Measurements from ENCODE around the gene GJC3.
"Not testable (repeated sequence)": the region's sequence is repeated elsewhere in the genome, so short reads cannot be mapped to it uniquely, and the experiment has no call there.

Gene GJC3

DNA sequence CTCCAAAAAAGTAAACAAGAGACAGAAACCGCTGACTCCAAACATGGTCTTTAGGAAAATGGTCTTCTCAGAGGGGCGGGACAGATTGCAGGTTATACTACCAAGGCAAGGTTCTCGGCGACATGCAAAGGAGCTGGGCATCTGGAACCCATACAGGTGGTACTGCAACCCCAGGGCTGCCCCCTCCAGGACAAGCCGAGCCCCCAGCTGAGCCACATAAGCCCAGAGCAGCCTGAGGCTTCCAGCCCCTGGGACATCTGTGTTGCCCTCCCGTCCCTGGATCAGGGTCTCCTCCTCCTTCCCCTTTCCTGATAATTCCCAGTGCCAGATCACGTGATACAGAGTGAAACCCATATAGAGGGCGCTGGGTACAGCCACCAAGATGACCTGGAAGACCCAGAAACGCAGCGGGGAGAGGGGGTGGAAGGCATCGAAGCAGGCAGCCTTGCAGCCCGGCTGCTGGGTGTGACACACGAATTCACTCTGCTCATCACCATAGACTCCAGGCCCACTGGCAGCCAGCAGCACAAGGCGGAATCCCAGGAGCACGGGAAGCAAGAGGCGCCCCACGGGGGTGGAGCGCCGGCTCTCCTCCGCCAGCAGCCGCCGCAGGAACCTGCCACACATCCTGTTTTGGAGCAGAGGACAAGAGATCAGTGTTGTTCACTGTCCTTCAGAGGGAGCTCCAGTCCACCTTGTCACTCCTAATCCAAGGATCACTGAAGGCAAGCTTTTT is at the start of gene GJC3:
TSS of gene GJC3 (minus strand) at position 627 of the 736 bp plus-strand sequence. CDS start at position 627, 0 bp downstream.
- FAIRE-seq, result no peak

DNA sequence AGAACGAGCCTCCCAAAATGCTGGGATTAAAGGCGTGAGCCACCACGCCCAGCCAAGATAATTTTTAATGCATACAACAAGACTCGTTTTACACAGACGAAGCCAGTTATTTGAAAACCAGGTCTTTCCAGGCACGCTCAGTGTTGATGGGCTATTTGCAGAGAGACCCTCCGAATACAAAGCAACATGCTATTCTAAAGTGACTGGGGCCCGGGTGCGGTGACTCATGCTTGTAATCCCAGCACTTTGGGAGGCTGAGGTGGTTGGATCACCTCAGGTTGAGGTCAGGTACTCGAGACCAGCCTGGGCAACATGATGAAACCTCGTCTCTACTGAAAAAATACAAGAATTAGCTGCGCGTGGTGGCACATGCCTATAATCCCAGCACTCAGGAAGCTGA is 47.2 kb upstream of the GJC3 start:
- no peak for FAIRE-seq

- no peak for FAIRE-seq
Observed at GRCh38 chr7:99975782-99976521, 46.5 kb upstream of the GJC3 start, which contains the start of gene AZGP1. TSS of gene AZGP1 (minus strand) at chr7:99976031. CDS start at chr7:99976020, 11 bp downstream.

GRCh38 chr7:99974681-99975080 is 45.3 kb upstream of the GJC3 start:
- FAIRE-seq, result no peak

DNA sequence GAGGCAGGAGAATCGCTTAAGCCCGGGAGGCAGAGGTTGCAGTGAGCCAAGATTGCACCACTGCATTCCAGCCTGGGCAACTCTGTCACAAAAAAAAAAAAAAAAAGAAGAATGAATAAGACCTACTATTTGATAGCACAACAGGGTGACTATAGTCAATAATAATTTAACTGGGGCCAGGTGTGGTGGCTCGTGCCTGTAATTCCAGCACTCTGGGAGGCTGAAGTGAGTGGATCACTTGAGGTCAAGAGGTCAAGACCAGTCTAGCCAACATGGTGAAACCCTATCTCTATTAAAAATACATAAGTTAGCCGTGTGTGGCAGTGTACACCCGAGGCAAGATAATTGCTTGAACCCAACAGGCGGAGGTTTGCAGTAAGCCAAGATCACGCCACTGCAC is 44.4 kb upstream of the GJC3 start:
- FAIRE-seq, result not testable (repeated sequence)

DNA sequence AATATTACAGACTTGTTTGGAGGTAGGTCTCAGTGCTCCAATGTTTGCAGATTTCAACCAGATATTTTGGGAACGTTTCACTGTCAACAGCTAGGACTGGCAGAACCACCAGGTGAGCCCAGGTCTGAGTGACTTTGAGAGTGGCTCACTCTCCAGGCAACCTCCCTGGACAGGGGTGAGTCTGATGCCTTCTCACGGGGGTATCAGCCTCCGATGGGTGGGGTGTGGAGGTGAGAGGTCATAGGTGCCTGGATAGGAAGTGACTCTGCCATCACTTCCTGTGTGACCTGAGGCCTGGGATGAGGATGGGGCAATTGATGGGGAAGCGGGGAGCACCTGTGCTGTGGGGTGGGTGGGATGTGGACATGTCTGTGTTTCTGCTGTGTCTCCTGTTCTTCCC is 41.8 kb upstream of the GJC3 start:
- FAIRE-seq, result no peak

- not testable (repeated sequence) for FAIRE-seq
Observed at GRCh38 chr7:99969813-99970212, 40.4 kb upstream of the GJC3 start.

DNA sequence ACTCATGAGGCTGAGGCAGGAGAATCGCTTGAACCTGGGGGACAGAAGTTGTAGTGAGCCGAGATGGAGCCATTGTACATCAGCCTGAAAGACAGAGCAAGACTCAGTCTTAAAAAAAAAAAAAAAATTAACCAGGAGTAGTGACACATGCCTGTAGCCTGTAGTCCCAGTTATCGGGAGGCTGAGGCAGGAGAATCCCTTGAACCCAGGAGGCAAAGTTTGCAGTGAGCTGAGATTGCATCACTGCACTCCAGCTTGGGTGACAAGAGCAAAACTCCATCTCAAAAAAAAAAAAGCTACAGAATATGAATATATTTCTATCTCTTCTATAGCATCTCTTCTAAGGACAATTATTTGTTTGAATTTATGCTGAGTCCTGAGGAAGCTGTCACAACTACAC is 39.9 kb upstream of the GJC3 start:
- FAIRE-seq, result no peak

DNA sequence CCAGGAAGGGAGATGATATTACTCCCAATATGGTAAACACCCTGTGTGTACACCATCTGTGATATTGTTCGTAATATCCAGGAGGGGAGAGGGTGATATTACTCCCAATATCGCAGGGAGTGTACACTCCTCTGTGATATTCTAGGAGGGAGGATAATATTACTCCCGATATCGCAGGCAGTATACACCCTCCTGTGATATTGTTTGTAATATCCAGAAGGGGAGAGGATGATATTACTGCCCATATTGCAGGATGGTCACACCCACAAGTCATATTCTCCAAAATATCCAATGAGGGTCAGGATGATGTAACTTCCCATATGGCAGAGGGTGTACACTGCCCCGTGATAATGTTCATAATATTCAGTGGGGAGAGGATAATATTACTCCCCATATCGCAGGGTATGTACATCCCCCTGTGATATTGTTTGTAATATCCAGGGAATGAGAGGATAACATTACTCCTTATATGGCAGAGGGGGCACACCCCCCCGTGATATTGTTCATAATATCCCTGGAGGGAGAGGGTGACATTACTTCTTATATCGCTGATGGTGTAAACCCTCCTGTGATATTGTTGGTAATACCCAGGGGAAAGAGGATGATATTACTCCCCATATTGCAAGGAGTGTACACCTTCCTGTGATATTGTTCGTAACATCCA is 29.3 kb upstream of the GJC3 start:
- no peak for FAIRE-seq

GRCh38 chr7:99955247-99955646 is 25.8 kb upstream of the GJC3 start:
- FAIRE-seq, result no peak

DNA sequence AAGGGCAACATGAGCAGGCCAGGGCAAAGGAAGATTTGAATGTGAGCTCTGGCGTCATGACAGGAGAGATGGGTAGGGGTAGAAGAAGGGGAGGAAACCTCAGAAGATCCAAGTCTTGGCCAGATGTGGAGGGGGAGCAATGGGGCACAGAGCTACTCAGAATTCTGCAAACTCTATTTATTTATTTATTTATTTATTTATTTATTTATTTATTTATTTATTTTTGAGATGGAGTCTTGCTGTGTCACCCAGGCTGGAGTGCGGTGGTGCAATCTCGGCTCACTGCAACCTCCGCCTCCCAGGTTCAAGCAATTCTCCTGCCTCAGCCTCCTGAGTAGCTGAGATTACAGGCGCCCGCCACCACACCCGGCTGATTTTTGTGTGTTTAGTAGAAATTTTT is 25.2 kb upstream of the GJC3 start:
- not testable (repeated sequence) for FAIRE-seq

DNA sequence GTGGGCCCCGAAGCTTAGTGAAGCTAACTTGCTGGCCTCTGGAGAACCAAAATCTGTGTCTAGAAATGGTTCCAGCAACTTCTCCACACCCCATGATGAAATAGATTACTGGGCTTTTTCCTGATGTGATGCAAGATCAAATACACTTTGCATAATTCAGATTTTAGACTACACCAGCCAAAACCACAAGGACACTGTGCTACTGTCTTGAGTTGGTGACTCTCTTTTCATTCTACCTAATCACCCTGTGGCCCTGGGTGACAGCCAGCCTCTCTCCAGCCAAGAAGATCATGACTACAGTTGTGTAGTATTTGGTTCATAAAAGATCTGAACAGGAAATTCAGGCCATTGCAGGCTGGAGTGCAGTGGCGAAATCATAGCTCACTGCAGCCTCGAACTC is 24.2 kb upstream of the GJC3 start:
- no peak for FAIRE-seq

- not testable (repeated sequence) for FAIRE-seq
Observed at GRCh38 chr7:99952649-99953048, 23.2 kb upstream of the GJC3 start.

DNA sequence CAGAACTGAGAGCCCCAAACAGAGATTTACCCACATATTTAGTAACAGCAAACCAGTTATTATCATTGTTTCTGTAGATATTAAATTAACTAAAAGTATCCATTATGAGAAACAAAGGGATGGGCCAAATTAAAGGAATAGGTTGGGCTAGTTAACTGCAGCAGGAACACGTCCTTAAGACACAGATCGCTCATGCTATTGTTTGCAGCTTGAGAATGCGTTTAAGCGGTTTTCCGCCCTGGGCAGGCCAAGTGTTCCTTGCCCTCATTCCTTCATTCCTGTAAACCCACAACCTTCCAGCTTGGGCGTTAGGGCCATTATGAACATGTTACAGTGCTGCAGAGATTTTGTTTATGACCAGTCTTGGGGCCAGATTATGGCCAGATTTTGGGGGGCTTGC is 21.4 kb upstream of the GJC3 start:
- not testable (repeated sequence) for FAIRE-seq

GRCh38 chr7:99949645-99950228 is 20.3 kb upstream of the GJC3 start:
- FAIRE-seq, result no peak

GRCh38 chr7:99947608-99948007 is 18.2 kb upstream of the GJC3 start:
- FAIRE-seq, result no peak

- no peak for FAIRE-seq
Observed at GRCh38 chr7:99944497-99945070, 15.2 kb upstream of the GJC3 start.

DNA sequence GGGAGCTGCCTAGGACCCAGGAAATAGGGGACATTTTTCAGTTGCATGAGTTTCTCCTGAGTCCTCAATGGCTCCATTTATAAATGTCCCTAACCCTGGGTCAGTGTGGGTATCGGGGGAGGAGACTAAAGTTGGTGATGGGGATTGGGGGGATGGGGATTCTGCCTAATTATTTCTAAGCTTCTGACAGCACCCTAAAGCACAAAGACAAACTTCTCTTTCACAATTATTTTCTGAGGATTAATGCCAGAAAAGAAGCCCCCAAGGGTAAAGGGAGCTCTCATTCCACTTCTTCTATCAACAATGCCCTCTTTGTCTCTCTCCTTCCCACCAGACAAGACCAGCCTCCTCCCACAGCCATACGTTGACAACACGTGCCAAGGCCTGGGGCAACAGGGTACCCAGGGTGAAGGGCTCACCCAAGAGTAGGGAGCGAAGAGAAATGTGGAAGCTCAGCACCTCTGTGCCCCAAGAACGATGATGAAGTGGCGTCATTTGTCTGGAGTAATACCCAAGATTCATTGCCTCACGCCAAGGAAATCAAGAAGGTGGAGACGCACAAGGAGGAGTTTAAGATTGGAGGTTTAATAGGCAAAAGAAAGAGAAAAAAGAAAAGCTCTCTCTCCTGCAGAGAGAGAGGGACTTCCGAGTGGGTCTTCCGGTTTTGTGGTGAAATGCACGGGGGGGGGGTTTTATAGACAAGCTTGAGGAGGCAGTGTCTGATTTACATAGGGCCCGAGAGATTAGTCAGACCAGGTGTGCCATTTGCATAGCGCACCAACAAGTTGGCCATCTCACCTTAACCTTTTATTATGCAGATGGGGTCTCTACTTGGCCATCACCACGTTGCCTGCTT is 14.4 kb upstream of the GJC3 start:
- no peak for FAIRE-seq

DNA sequence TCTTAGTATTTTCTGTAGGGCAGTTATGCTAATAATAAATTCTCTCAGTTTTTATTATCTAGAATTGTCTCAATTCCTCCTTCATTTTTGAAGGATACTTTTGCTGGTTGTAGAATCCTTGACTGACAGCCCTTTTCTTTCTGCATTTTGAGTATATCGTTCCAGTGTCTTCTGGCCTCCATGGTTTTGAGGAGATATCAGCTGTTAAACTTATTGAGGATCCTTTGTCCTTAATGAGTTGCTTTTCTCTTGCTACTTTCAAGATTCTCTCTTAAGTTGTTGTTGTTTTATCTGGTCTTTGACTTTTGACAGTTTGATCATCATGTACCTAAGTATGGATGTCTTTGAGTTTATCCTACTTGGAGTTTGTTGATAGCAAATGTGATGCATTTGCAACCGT is 8.9 kb upstream of the GJC3 start:
- no peak for FAIRE-seq

- FAIRE-seq, result not testable (repeated sequence)
Observed at GRCh38 chr7:99935009-99935408, 5.6 kb upstream of the GJC3 start.

GRCh38 chr7:99930376-99930775 is 956 bp upstream of the GJC3 start:
- FAIRE-seq, result no peak

DNA sequence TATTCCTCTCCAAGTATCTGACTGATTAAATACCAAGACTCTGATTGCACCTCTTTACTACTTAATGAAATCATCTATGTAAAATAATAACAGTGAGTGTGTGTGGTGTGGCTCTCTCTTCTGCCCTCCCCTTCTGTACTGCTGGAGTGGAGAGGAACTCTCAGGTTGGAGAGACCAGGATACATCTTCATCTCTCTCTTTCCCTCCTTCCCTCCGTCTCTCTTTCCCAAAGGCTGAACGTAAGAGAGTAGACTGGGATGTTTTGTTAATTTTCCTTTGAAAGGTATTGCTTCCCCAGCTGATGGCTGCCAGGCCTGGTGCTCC is 272 bp upstream of the GJC3 start:
- no peak for FAIRE-seq

Data from G401.6 (cell line).